ENCODE measurements around the gene HMGN2.

Gene HMGN2

GRCh38 chr1:26472320-26472900 lies at the start of gene HMGN2:
Gene HMGN2 (plus strand): TSS chr1:26472440. CDS start chr1:26472613, 173 bp downstream.
- peak; percentile 92 to 93 for DNase-seq

GRCh38 chr1:26429721-26430120 lies 42.5 kb upstream of the HMGN2 start:
- DNase-seq = no peak

- peak; percentile 99 for DNase-seq
These were observed 40.1 kb upstream of the HMGN2 start, which contains the start of gene DHDDS for GRCh38 chr1:26431979-26432695. Gene DHDDS (plus strand): TSS chr1:26432321. CDS start chr1:26432946, 625 bp downstream.

GRCh38 chr1:26432793-26433192 lies 39.4 kb upstream of the HMGN2 start:
- DNase-seq = no peak

GRCh38 chr1:26434161-26434752 lies 38.0 kb upstream of the HMGN2 start:
- no peak for DNase-seq

GRCh38 chr1:26438041-26438440 lies 34.2 kb upstream of the HMGN2 start:
- no peak for DNase-seq

- DNase-seq = no peak
These were observed 32.0 kb upstream of the HMGN2 start for GRCh38 chr1:26440259-26440658.

- DNase-seq = no peak
These were observed 22.4 kb upstream of the HMGN2 start for GRCh38 chr1:26449868-26450267.

GRCh38 chr1:26450908-26451307 lies 21.3 kb upstream of the HMGN2 start:
- no peak for DNase-seq

- no peak for DNase-seq
These were observed 19.6 kb upstream of the HMGN2 start for GRCh38 chr1:26452459-26453183.

GRCh38 chr1:26459148-26459547 lies 13.1 kb upstream of the HMGN2 start:
- no peak for DNase-seq

GRCh38 chr1:26459573-26460031 lies 12.6 kb upstream of the HMGN2 start:
- no peak for DNase-seq

- no peak for DNase-seq
These were observed 3.3 kb upstream of the HMGN2 start for GRCh38 chr1:26468911-26469310.

- DNase-seq = no peak
These were observed 2.7 kb upstream of the HMGN2 start for GRCh38 chr1:26469558-26469957.

- no peak for DNase-seq
These were observed 1.3 kb upstream of the HMGN2 start for GRCh38 chr1:26470878-26471497.

- DNase-seq = no peak
These were observed 531 bp upstream of the HMGN2 start for GRCh38 chr1:26471498-26472319.

- peak; percentile 95 to 96 for DNase-seq
These were observed 933 bp downstream of the HMGN2 start for GRCh38 chr1:26472901-26473845.

GRCh38 chr1:26474818-26475217 lies 2.6 kb downstream of the HMGN2 start:
- no peak for DNase-seq

- DNase-seq = no peak
These were observed 3.7 kb downstream of the HMGN2 start for GRCh38 chr1:26475989-26476388.

GRCh38 chr1:26476958-26477357 lies 4.7 kb downstream of the HMGN2 start:
- no peak for DNase-seq

All from activated T-cell treated with anti-CD3 and anti-CD28 coated beads, Interleukin-2, amount 50 U/mL, for 48 hours (primary cell).